ENCODE measurements around the gene LRRC15. TPM values are rescaled to one million over a fixed set of nuclear protein-coding genes. Genes with fewer than 3 reads are reported as not detected.
A peak's percentile ranks its signal among the peaks of the same experiment; 100 is the strongest.

Gene LRRC15
- total and polyA plus RNA-seq, 7 donors = under 0.01 to 0.23 (median under 0.01) TPM; not detected in 2

- DNase-seq = peak; percentile 75
- Histone ChIP-seq H3K4me3 (peak overlapping the region in 3 of 4 donors; percentile 8 to 38 (median 29)), H3K27me3 (peaks cover 0 to 38% (median 19%) of the 10 kb centered on the region in 3 donors), H3K9me3 (no peaks in the 10 kb centered on the region), H3K27ac (peak overlapping the region in 2 of 4 donors; percentile 19 to 34), H3K4me1 (peaks cover 0 to 30% (median 23%) of the 10 kb centered on the region in 4 donors), H3K36me3 (no peaks in the 10 kb centered on the region)
- TF ChIP-seq POLR2AphosphoS5 (IDR thresholded peaks at IDR 0.05) (no peak), EP300 (IDR thresholded peaks at IDR 0.05) (no peak), POLR2A (IDR thresholded peaks at IDR 0.05) (no peak)
- TF ChIP-seq, protein P1, sequence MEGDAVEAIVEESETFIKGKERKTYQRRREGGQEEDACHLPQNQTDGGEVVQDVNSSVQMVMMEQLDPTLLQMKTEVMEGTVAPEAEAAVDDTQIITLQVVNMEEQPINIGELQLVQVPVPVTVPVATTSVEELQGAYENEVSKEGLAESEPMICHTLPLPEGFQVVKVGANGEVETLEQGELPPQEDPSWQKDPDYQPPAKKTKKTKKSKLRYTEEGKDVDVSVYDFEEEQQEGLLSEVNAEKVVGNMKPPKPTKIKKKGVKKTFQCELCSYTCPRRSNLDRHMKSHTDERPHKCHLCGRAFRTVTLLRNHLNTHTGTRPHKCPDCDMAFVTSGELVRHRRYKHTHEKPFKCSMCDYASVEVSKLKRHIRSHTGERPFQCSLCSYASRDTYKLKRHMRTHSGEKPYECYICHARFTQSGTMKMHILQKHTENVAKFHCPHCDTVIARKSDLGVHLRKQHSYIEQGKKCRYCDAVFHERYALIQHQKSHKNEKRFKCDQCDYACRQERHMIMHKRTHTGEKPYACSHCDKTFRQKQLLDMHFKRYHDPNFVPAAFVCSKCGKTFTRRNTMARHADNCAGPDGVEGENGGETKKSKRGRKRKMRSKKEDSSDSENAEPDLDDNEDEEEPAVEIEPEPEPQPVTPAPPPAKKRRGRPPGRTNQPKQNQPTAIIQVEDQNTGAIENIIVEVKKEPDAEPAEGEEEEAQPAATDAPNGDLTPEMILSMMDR (IDR thresholded peaks at IDR 0.05) = no peak
- intact Hi-C loops (cut with DNase I) = no loop called here
- WGBS, 2 donors = 47 to 72% methylated on average over 26 of the region's 26 CpGs
Measured at GRCh38 chr3:194395778-194396538, 26.4 kb upstream of the LRRC15 start.

GRCh38 chr3:194395212-194395611 is 25.7 kb upstream of the LRRC15 start:
- H3K27ac ChIP-seq = peak overlapping the region in 1 of 4 donors; percentile 34
- peaks cover 0 to 2% (median 0%) of the 10 kb centered on the region in 4 donors for H3K9me3 ChIP-seq
- TF ChIP-seq EP300 (IDR thresholded peaks at IDR 0.05) (no peak), POLR2AphosphoS5 (IDR thresholded peaks at IDR 0.05) (no peak), POLR2A (IDR thresholded peaks at IDR 0.05) (no peak)
- TF ChIP-seq, protein P1 (IDR thresholded peaks at IDR 0.05) = no peak
- no peak overlapping the region for H3K4me3 ChIP-seq
- H3K4me1 ChIP-seq = peaks cover 0 to 30% (median 23%) of the 10 kb centered on the region in 4 donors
- WGBS, 2 donors = 14 to 71% methylated on average over 5 of the region's 5 CpGs
- no peaks in the 10 kb centered on the region for H3K36me3 ChIP-seq
- intact Hi-C loops (cut with DNase I) = no loop called here
- no peak for DNase-seq
- H3K27me3 ChIP-seq = peaks cover 0 to 38% (median 19%) of the 10 kb centered on the region in 3 donors

DNA sequence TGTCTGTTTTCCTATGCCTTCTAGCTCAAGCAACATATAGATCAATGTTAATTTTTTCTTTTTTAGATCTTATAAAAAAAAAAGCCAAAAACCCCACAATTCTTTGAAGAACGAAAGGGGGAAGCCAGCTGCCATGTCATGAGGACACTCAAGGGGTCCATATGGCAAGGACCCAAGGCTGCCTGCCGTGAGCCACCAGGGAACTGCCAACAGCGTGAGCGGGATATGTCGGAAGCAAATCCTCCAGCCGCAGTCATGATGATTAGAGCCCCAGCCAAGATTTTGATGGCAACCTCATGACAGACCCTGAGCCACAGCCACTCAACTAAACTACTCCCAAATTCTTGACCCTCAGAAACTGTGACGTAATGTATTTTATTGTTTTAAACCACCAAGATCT is 23.0 kb upstream of the LRRC15 start:
- Histone ChIP-seq H3K27me3 (peaks cover 0 to 12% (median 6%) of the 10 kb centered on the region in 3 donors), H3K36me3 (no peaks in the 10 kb centered on the region), H3K27ac (no peak overlapping the region), H3K4me1 (peaks cover 0 to 19% (median 15%) of the 10 kb centered on the region in 4 donors), H3K4me3 (no peak overlapping the region), H3K9me3 (peaks cover 0 to 4% (median 0%) of the 10 kb centered on the region in 4 donors)
- intact Hi-C loops (cut with DNase I) = no loop called here
- no peak for DNase-seq
- 83 to 92% methylated on average over 7 of the region's 7 CpGs for WGBS, 2 donors
- TF ChIP-seq, protein P1 (IDR thresholded peaks at IDR 0.05) = no peak
- TF ChIP-seq POLR2AphosphoS5 (IDR thresholded peaks at IDR 0.05) (no peak), EP300 (IDR thresholded peaks at IDR 0.05) (no peak), POLR2A (IDR thresholded peaks at IDR 0.05) (no peak)

GRCh38 chr3:194390835-194391234 is 21.3 kb upstream of the LRRC15 start:
- Histone ChIP-seq H3K9me3 (peaks cover 0 to 4% (median 0%) of the 10 kb centered on the region in 4 donors), H3K4me1 (peaks cover 0 to 1% (median under 1%) of the 10 kb centered on the region in 4 donors), H3K36me3 (no peaks in the 10 kb centered on the region), H3K27ac (no peak overlapping the region), H3K4me3 (no peak overlapping the region), H3K27me3 (no peaks in the 10 kb centered on the region)
- DNase-seq = no peak
- TF ChIP-seq EP300 (IDR thresholded peaks at IDR 0.05) (no peak), POLR2A (IDR thresholded peaks at IDR 0.05) (no peak), POLR2AphosphoS5 (IDR thresholded peaks at IDR 0.05) (no peak)
- TF ChIP-seq, protein P1 (IDR thresholded peaks at IDR 0.05) = no peak
- intact Hi-C loops (cut with DNase I) = no loop called here
